ENCODE measurements around the gene KIAA1210. TPM values are rescaled to one million over a fixed set of nuclear protein-coding genes. Genes with fewer than 3 reads are reported as not detected.

Gene KIAA1210
- total RNA-seq, 1 experiment from 2014 or later: not detected

GRCh38 chrX:119063428-119063827 is 64.2 kb downstream of the KIAA1210 start:
- H3K9me3 ChIP-seq: no peaks in the 10 kb centered on the region
- no peak overlapping the region for H3K27ac Mint-ChIP-seq (ENCODE audit: unreplicated experiment)
- H3K4me1 Mint-ChIP-seq (ENCODE audit: low read depth, unreplicated experiment): no peaks in the 10 kb centered on the region
- H3K4me3 Mint-ChIP-seq (ENCODE audit: unreplicated experiment): no peak overlapping the region
- H3K27me3 Mint-ChIP-seq (ENCODE audit: insufficient read depth, unreplicated experiment): peaks cover 2% of the 10 kb centered on the region
- TF ChIP-seq CTCF (IDR thresholded peaks at IDR 0.05; ENCODE audit: insufficient read depth in 1 of 2, low read depth in 1 of 2, low read length in 1 of 2, severe bottlenecking in 1 of 2, unreplicated experiment in 1 of 2): no peak
- H3K36me3 ChIP-seq (ENCODE audit: control insufficient read depth, insufficient read depth, low read length): no peaks in the 10 kb centered on the region
- DNase-seq: no peak
- BruUV-seq (replicated peaks): no TSS peak
- no peaks in the 10 kb centered on the region for H3K27me3 ChIP-seq (replicated peaks; ENCODE audit: control insufficient read depth, insufficient read depth, low read length)
- no peaks in the 10 kb centered on the region for H3K9me3 Mint-ChIP-seq (ENCODE audit: unreplicated experiment)
- CTCF ChIA-PET: no interaction called here
- H3K4me1 ChIP-seq: no peaks in the 10 kb centered on the region
- POLR2A ChIA-PET: no interaction called here
- no peaks in the 10 kb centered on the region for H3K36me3 Mint-ChIP-seq (ENCODE audit: insufficient read depth, unreplicated experiment)
- H3K4me3 ChIP-seq (ENCODE audit: low read depth, low read length): no peak overlapping the region
- intact Hi-C loops (cut with micrococcal nuclease; ENCODE audit: unreplicated experiment): no loop called here

- H3K9me3 ChIP-seq: no peaks in the 10 kb centered on the region
- H3K4me1 ChIP-seq: no peaks in the 10 kb centered on the region
- BruUV-seq (replicated peaks): no TSS peak
- no peak overlapping the region for H3K27ac Mint-ChIP-seq (ENCODE audit: unreplicated experiment)
- no peaks in the 10 kb centered on the region for H3K36me3 ChIP-seq (ENCODE audit: control insufficient read depth, insufficient read depth, low read length)
- H3K4me3 ChIP-seq (ENCODE audit: low read depth, low read length): no peak overlapping the region
- intact Hi-C loops (cut with micrococcal nuclease; ENCODE audit: unreplicated experiment): no loop called here
- H3K4me1 Mint-ChIP-seq (ENCODE audit: low read depth, unreplicated experiment): no peaks in the 10 kb centered on the region
- no peaks in the 10 kb centered on the region for H3K36me3 Mint-ChIP-seq (ENCODE audit: insufficient read depth, unreplicated experiment)
- DNase-seq: no peak
- peaks cover 2% of the 10 kb centered on the region for H3K27me3 Mint-ChIP-seq (ENCODE audit: insufficient read depth, unreplicated experiment)
- TF ChIP-seq CTCF (IDR thresholded peaks at IDR 0.05; ENCODE audit: insufficient read depth in 1 of 2, low read depth in 1 of 2, low read length in 1 of 2, severe bottlenecking in 1 of 2, unreplicated experiment in 1 of 2): no peak
- no peak overlapping the region for H3K4me3 Mint-ChIP-seq (ENCODE audit: unreplicated experiment)
- ChIA-PET CTCF (no interaction called here), POLR2A (interaction anchor here (0.6 kb wide), 1 partner anchor 88 kb away, joined by 3 read pairs; no protein-coding TSS in a partner anchor)
- no peaks in the 10 kb centered on the region for H3K27me3 ChIP-seq (replicated peaks; ENCODE audit: control insufficient read depth, insufficient read depth, low read length)
- no peaks in the 10 kb centered on the region for H3K9me3 Mint-ChIP-seq (ENCODE audit: unreplicated experiment)
Measured at GRCh38 chrX:119062750-119063374, 64.8 kb downstream of the KIAA1210 start.

- Mint-ChIP-seq H3K27ac (ENCODE audit: unreplicated experiment) (no peak overlapping the region), H3K9me3 (ENCODE audit: unreplicated experiment) (no peaks in the 10 kb centered on the region), H3K27me3 (ENCODE audit: insufficient read depth, unreplicated experiment) (no peaks in the 10 kb centered on the region), H3K4me1 (ENCODE audit: low read depth, unreplicated experiment) (no peaks in the 10 kb centered on the region), H3K36me3 (ENCODE audit: insufficient read depth, unreplicated experiment) (no peaks in the 10 kb centered on the region), H3K4me3 (ENCODE audit: unreplicated experiment) (no peak overlapping the region)
- ChIA-PET CTCF (no interaction called here), POLR2A (no interaction called here)
- intact Hi-C loops (cut with micrococcal nuclease; ENCODE audit: unreplicated experiment): no loop called here
- no peaks in the 10 kb centered on the region for H3K9me3 ChIP-seq
- H3K4me1 ChIP-seq: no peaks in the 10 kb centered on the region
- no peak for DNase-seq
- no peaks in the 10 kb centered on the region for H3K27me3 ChIP-seq (replicated peaks; ENCODE audit: control insufficient read depth, insufficient read depth, low read length)
- no TSS peak for BruUV-seq (replicated peaks)
- no peaks in the 10 kb centered on the region for H3K36me3 ChIP-seq (ENCODE audit: control insufficient read depth, insufficient read depth, low read length)
- TF ChIP-seq CTCF (IDR thresholded peaks at IDR 0.05; ENCODE audit: insufficient read depth in 1 of 2, low read depth in 1 of 2, low read length in 1 of 2, severe bottlenecking in 1 of 2, unreplicated experiment in 1 of 2): no peak
- H3K4me3 ChIP-seq (ENCODE audit: low read depth, low read length): no peak overlapping the region
Measured at GRCh38 chrX:119055687-119056086, 71.9 kb downstream of the KIAA1210 start.
